Measurements from ENCODE around the gene STXBP6. TPM values are rescaled to one million over a fixed set of nuclear protein-coding genes. Genes with fewer than 3 reads are reported as not detected.

Gene STXBP6
- total and polyA plus RNA-seq, 8 donors = 9.9 to 28.5 (median 23.2) TPM

DNA sequence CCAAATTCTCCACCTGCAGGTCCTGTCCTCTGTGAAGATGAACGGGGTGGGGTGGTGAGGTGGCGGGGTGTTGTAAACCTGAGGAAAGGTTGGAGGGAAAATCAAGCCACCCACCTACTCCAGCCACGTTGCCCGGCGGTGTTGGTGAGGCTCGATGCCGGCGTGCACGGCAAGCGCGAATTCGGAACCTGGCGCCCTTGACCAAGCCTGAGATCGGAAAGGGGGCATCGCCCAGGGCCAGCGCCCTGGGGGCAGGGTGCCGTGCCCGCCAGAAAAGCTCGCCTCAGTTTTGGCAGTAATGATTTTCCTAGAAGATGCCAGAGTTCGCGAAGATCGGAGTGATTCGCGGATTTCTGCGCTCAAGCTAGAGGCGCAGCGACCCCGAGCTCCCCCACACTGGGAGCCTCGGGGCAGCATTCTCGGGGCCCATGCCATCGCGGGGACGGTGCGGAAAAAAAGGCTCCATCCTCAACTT is 817 bp downstream of the STXBP6 start:
- FAIRE-seq (no peak), DNase-seq (peak in 5 of 6 donors; percentile 31 to 68 (median 39)), ATAC-seq (peak; percentile 19 to 32 (median 24))
- intact Hi-C loops (cut with DNase I) = loop anchor here in 2 of 3 donors (5.0 to 10.0 kb wide), 2 partner anchors 242 to 244 kb away; no protein-coding TSS in a partner anchor
- Histone ChIP-seq H3K36me3 (no peaks in the 10 kb centered on the region), H3K4me1 (peaks cover 30 to 51% (median 30%) of the 10 kb centered on the region in 3 donors), H3K4me3 (peak overlapping the region; percentile 68 to 87 (median 76)), H3K27ac (peak overlapping the region; percentile 83 to 92 (median 86)), H3K27me3 (no peaks in the 10 kb centered on the region), H3K9me3 (no peaks in the 10 kb centered on the region)
- TF ChIP-seq CTCF (IDR thresholded peaks at IDR 0.05) = no peak
- 0 to 1% methylated on average over 34 of the region's 34 CpGs for WGBS, 2 donors

GRCh38 chr14:25048170-25049016 is 1.6 kb downstream of the STXBP6 start:
- no peak for FAIRE-seq
- intact Hi-C loops (cut with DNase I) = loop anchor here in 2 of 3 donors (5.0 to 10.0 kb wide), 2 partner anchors 241 to 244 kb away; no protein-coding TSS in a partner anchor
- Histone ChIP-seq H3K27ac (peak overlapping the region; percentile 83 to 92 (median 86)), H3K9me3 (no peaks in the 10 kb centered on the region), H3K4me3 (peak overlapping the region; percentile 68 to 87 (median 76)), H3K4me1 (peaks cover 27 to 45% (median 30%) of the 10 kb centered on the region in 3 donors), H3K36me3 (no peaks in the 10 kb centered on the region), H3K27me3 (no peaks in the 10 kb centered on the region)
- 11 to 12% methylated on average over 17 of the region's 17 CpGs for WGBS, 2 donors
- DNase-seq = peak in 5 of 6 donors; percentile 65 to 81 (median 73)
- no peak for TF ChIP-seq CTCF (IDR thresholded peaks at IDR 0.05)
- peak; percentile 41 to 61 (median 58) for ATAC-seq

- intact Hi-C loops (cut with DNase I) = loop anchor here in 2 of 3 donors (5.0 to 10.0 kb wide), 2 partner anchors 239 to 242 kb away; no protein-coding TSS in a partner anchor
- 59 to 65% methylated on average over 2 of the region's 2 CpGs for WGBS, 2 donors
- FAIRE-seq (no peak), ATAC-seq (no peak), DNase-seq (no peak)
- H3K9me3 ChIP-seq = no peaks in the 10 kb centered on the region
- no peaks in the 10 kb centered on the region for H3K36me3 ChIP-seq
- H3K27me3 ChIP-seq = no peaks in the 10 kb centered on the region
- H3K4me1 ChIP-seq = peaks cover 31 to 41% (median 34%) of the 10 kb centered on the region in 3 donors
- peak overlapping the region in 1 of 4 donors; percentile 53 for H3K27ac ChIP-seq
- H3K4me3 ChIP-seq = no peak overlapping the region
- no peak for TF ChIP-seq CTCF (IDR thresholded peaks at IDR 0.05)
These were observed 3.5 kb downstream of the STXBP6 start for GRCh38 chr14:25046301-25046943.

- no peak overlapping the region for H3K4me3 ChIP-seq
- TF ChIP-seq CTCF (IDR thresholded peaks at IDR 0.05) = no peak
- intact Hi-C loops (cut with DNase I) = loop anchor here in 1 of 3 donors (10.0 kb wide), 1 partner anchor 239 kb away; no protein-coding TSS in a partner anchor
- H3K4me1 ChIP-seq = peaks cover 26 to 40% (median 39%) of the 10 kb centered on the region in 3 donors
- DNase-seq (no peak), ATAC-seq (no peak), FAIRE-seq (no peak)
- no peaks in the 10 kb centered on the region for H3K36me3 ChIP-seq
- WGBS, 2 donors = 70 to 73% methylated on average over 7 of the region's 7 CpGs
- no peaks in the 10 kb centered on the region for H3K27me3 ChIP-seq
- H3K27ac ChIP-seq = no peak overlapping the region
- no peaks in the 10 kb centered on the region for H3K9me3 ChIP-seq
These were observed 5.7 kb downstream of the STXBP6 start for GRCh38 chr14:25044106-25044698.

All from pancreas (tissue), 10 donors.